Gastrocnemius medialis (tissue), 4 donors: ENCODE results near the gene WDFY3. TPM values are rescaled to one million over a fixed set of nuclear protein-coding genes. Genes with fewer than 3 reads are reported as not detected.

Experiments used
- ATAC-seq, 2 donors: fragments of 150-250 bp; one replicate each; pipeline ENCODE4 v1.9.1; 2016
- DNase-seq, 2 donors: peaks; one replicate each; pipeline ENCODE4 v3.0.0-alpha.2; 2019
- H3K27ac ChIP-seq, 4 donors: fragments of 200-600 bp; sonication (generic); 1 replicate in 1 of 4; 2 replicates in 3 of 4; pipeline ENCODE4 v1.5.1; 2016 to 2018; ENCODE audit warnings: mild to moderate bottlenecking in 2 of 4, moderate library complexity in 1 of 4
- H3K27me3 ChIP-seq, 3 donors: fragments of 200-600 bp; sonication (generic) in 2 of 3; 1 replicate in 1 of 3; 2 replicates in 2 of 3; pipeline versions ENCODE4 v1.5.1 to v1.6.0; 2016 to 2019; ENCODE audit warnings: mild to moderate bottlenecking in 1 of 3, moderate library complexity in 1 of 3
- H3K36me3 ChIP-seq, 2 donors: fragments of 200-600 bp; sonication (generic) in 1 of 2; one replicate each; pipeline ENCODE4 v1.5.1; 2017 to 2018
- H3K4me1 ChIP-seq, 2 donors: fragments of 200-600 bp; sonication (generic) in 1 of 2; one replicate each; pipeline ENCODE4 v1.5.1; 2016 to 2017; ENCODE audit warnings: mild to moderate bottlenecking in 2 of 2
- H3K4me3 ChIP-seq, 4 donors: fragments of 200-600 bp; sonication (generic) in 3 of 4; 1 replicate in 1 of 4; 2 replicates in 3 of 4; pipeline ENCODE4 v1.5.1; 2016 to 2019; ENCODE audit warnings: mild to moderate bottlenecking in 2 of 4
- H3K9me3 ChIP-seq, 3 donors: fragments of 200-600 bp; sonication (generic) in 2 of 3; 1 replicate in 1 of 3; 2 replicates in 2 of 3; pipeline ENCODE4 v1.5.1; 2016 to 2019
- POLR2A ChIP-seq, 2 donors: fragments of 450-650 bp; IDR thresholded peaks; one replicate each; pipeline ENCODE4 v1.6.1; 2017; ENCODE audit warnings: antibody characterized with exemption in 2 of 2, mild to moderate bottlenecking in 2 of 2, moderate library complexity in 2 of 2
- in situ Hi-C, 4 donors: fragments of 200-750 bp; cut with MboI; loops; one replicate each; pipeline versions ENCODE4 v1.15.0 to v1.8.0; 2017; ENCODE audit warnings: low sequenced_read_pairs in 4 of 4
- intact Hi-C: fragments of 100-400 bp; cut with DNase I; formaldehyde crosslinking; loops from one replicate; pipeline ENCODE4 v1.15.1; 2023; ENCODE audit warnings: low total_unique reads
- total RNA-seq, 4 donors: library from RNA; depleted of rRNA; stranded (reverse); fragments of >200 nt; gene quantifications; one replicate each; pipeline versions ENCODE4 v1.1.0 to v1.2.3, GENCODE V29; 2016
- TF ChIP-seq, protein P1 (sequence below), 5 experiments: fragments of 450-650 bp in 3 of 5; fragments of 200-600 bp in 2 of 5; sonication (generic) in 2 of 5; IDR thresholded peaks in 4 of 5; conservative IDR thresholded peaks in 1 of 5; 1 replicate in 4 of 5; 2 replicates in 1 of 5; pipeline ENCODE4 v1.5.1; 2016 to 2019; ENCODE audit warnings: antibody characterized with exemption in 5 of 5, mild to moderate bottlenecking in 3 of 5, moderate library complexity in 3 of 5

The WDFY3 gene
- total RNA-seq, 4 donors from 2014 or later, result 28.3 to 65.9 (median 36.4) TPM

- H3K36me3 ChIP-seq, result peaks cover 3 to 11% of the 10 kb centered on the region in 2 donors
- no peak overlapping the region for H3K4me3 ChIP-seq
- DNase-seq, result no peak
- no peak overlapping the region for H3K27ac ChIP-seq
- no peaks in the 10 kb centered on the region for H3K4me1 ChIP-seq
- no peak for ATAC-seq
- intact Hi-C loops (no loop called here), in situ Hi-C loops (loop anchor here in 1 of 4 donors (25.0 kb wide), 2 partner anchors 89 to 136 kb away; partner anchors contain the start of gene WDFY3)
- TF ChIP-seq, protein P1, sequence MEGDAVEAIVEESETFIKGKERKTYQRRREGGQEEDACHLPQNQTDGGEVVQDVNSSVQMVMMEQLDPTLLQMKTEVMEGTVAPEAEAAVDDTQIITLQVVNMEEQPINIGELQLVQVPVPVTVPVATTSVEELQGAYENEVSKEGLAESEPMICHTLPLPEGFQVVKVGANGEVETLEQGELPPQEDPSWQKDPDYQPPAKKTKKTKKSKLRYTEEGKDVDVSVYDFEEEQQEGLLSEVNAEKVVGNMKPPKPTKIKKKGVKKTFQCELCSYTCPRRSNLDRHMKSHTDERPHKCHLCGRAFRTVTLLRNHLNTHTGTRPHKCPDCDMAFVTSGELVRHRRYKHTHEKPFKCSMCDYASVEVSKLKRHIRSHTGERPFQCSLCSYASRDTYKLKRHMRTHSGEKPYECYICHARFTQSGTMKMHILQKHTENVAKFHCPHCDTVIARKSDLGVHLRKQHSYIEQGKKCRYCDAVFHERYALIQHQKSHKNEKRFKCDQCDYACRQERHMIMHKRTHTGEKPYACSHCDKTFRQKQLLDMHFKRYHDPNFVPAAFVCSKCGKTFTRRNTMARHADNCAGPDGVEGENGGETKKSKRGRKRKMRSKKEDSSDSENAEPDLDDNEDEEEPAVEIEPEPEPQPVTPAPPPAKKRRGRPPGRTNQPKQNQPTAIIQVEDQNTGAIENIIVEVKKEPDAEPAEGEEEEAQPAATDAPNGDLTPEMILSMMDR (IDR thresholded peaks at IDR 0.05 in 4 of 5, conservative IDR thresholded peaks at IDR 0.05 in 1 of 5), result no peak
- no peak for TF ChIP-seq POLR2A (IDR thresholded peaks at IDR 0.05)
- no peaks in the 10 kb centered on the region for H3K27me3 ChIP-seq
- no peaks in the 10 kb centered on the region for H3K9me3 ChIP-seq
Measured at GRCh38 chr4:84826681-84827080, 139.8 kb downstream of the WDFY3 start.

DNA sequence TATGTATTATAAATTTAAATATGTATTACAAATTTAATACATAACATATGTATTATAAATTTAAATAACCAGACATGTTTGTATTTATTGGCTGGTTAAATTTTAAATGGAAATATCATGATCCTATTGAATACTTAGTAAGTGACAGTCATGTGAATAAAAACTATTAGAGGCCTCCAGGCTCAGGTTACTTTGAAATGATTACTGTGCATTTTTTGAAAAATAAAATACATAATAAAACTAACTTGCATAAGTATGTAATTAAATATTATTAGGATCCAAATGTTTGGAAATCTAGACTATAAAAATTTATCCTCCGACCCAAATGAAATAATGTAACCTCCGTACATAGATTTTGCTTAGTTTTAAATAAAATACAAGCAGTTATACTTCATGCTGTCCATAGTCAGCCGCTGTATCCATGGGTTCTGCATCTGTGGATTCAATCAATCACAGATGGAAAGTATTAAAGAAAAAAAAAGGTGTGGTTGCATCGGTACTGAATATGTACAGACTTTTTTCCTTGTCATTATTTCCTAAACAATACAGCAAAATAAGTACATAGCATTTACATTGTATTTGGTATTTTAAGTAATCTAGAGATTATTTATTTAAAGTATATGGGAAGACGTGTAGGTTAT lies 140.7 kb downstream of the WDFY3 start:
- ATAC-seq (no peak), DNase-seq (no peak)
- Histone ChIP-seq H3K27me3 (no peaks in the 10 kb centered on the region), H3K4me3 (no peak overlapping the region), H3K36me3 (peaks cover 3 to 17% of the 10 kb centered on the region in 2 donors), H3K9me3 (no peaks in the 10 kb centered on the region), H3K4me1 (no peaks in the 10 kb centered on the region), H3K27ac (no peak overlapping the region)
- intact Hi-C loops, result no loop called here
- no peak for TF ChIP-seq POLR2A (IDR thresholded peaks at IDR 0.05)
- TF ChIP-seq, protein P1 (IDR thresholded peaks at IDR 0.05 in 4 of 5, conservative IDR thresholded peaks at IDR 0.05 in 1 of 5), result no peak
- in situ Hi-C loops, result loop anchor here in 1 of 4 donors (25.0 kb wide), 2 partner anchors 89 to 136 kb away; partner anchors contain the start of gene WDFY3

DNA sequence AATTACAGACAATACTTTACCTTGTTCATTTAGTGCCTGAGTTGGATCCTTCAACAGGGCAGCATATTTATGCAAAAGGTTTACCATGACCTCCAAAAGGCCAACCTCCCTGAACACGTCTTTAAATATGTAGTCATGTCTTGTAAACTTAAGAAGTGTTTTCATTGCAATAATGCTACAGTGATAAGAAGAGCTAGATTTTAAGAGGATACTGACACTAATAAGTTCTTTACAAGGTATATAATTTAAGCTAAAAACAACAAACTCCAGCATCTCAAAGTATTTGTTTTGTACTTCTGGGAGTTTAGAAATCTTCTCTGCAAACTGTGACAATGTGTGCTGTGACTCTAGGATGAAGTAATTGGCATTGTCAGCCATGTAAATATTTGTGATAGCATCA lies 145.4 kb downstream of the WDFY3 start:
- no peaks in the 10 kb centered on the region for H3K9me3 ChIP-seq
- no peak for DNase-seq
- in situ Hi-C loops, result no loop called here
- H3K27me3 ChIP-seq, result no peaks in the 10 kb centered on the region
- TF ChIP-seq, protein P1 (IDR thresholded peaks at IDR 0.05 in 4 of 5, conservative IDR thresholded peaks at IDR 0.05 in 1 of 5), result no peak
- TF ChIP-seq POLR2A (IDR thresholded peaks at IDR 0.05), result no peak
- no peak for ATAC-seq
- no peak overlapping the region for H3K4me3 ChIP-seq
- H3K4me1 ChIP-seq, result no peaks in the 10 kb centered on the region
- no peak overlapping the region for H3K27ac ChIP-seq
- intact Hi-C loops, result no loop called here
- peaks cover 0 to 46% of the 10 kb centered on the region in 2 donors for H3K36me3 ChIP-seq

GRCh38 chr4:84814094-84814750 lies 152.3 kb downstream of the WDFY3 start:
- TF ChIP-seq POLR2A (IDR thresholded peaks at IDR 0.05), result peak; percentile 14 to 60
- TF ChIP-seq, protein P1 (IDR thresholded peaks at IDR 0.05 in 4 of 5, conservative IDR thresholded peaks at IDR 0.05 in 1 of 5), result no peak
- DNase-seq (peak; percentile 61 to 66), ATAC-seq (peak; percentile 100)
- in situ Hi-C loops, result no loop called here
- Histone ChIP-seq H3K4me1 (peaks cover 0 to 9% of the 10 kb centered on the region in 2 donors), H3K4me3 (no peak overlapping the region), H3K27me3 (no peaks in the 10 kb centered on the region), H3K36me3 (peaks cover 0 to 33% of the 10 kb centered on the region in 2 donors), H3K27ac (peak overlapping the region; percentile 23 to 73 (median 47)), H3K9me3 (no peaks in the 10 kb centered on the region)
- intact Hi-C loops, result loop anchor here (5.0 kb wide), 1 partner anchor 153 kb away; the partner anchor contains the start of gene WDFY3
